Ishikawa (cell line): Measurements from ENCODE around the gene LRRC28.
A peak's percentile ranks its signal among the peaks of the same experiment; 100 is the strongest.

Experiments
- CEBPB ChIP-seq: IDR thresholded peaks from 2 replicates; pipeline ENCODE4 v1.6.1; 2012
- CREB1 ChIP-seq: IDR thresholded peaks from 2 replicates; pipeline ENCODE4 v1.6.1; 2012; ENCODE audit warnings: low read depth
- EGR1 ChIP-seq: IDR thresholded peaks from 2 replicates; pipeline ENCODE4 v1.6.1; 2012
- EP300 ChIP-seq: IDR thresholded peaks from 2 replicates; pipeline ENCODE4 v1.6.1; 2012; ENCODE audit warnings: borderline replicate concordance
- FOXM1 ChIP-seq: IDR thresholded peaks from 2 replicates; pipeline ENCODE4 v1.6.1; 2012; ENCODE audit warnings: low read depth, borderline replicate concordance
- MAX ChIP-seq: IDR thresholded peaks from 2 replicates; pipeline ENCODE4 v1.6.1; 2012
- NFIC ChIP-seq: IDR thresholded peaks from 2 replicates; pipeline ENCODE4 v1.6.1; 2012
- RAD21 ChIP-seq: IDR thresholded peaks from 2 replicates; pipeline ENCODE4 v1.6.1; 2012; ENCODE audit warnings: low read depth
- REST ChIP-seq: IDR thresholded peaks from 2 replicates; pipeline ENCODE4 v1.6.1; 2012; ENCODE audit warnings: low read depth, mild to moderate bottlenecking
- TAF1 ChIP-seq: IDR thresholded peaks from 2 replicates; pipeline ENCODE4 v1.6.1; 2012; ENCODE audit warnings: low read depth, mild to moderate bottlenecking
- TCF12 ChIP-seq: IDR thresholded peaks from 2 replicates; pipeline ENCODE4 v1.6.1; 2012; ENCODE audit warnings: low read depth
- TEAD4 ChIP-seq: IDR thresholded peaks from 2 replicates; pipeline ENCODE4 v1.6.1; 2012
- USF1 ChIP-seq: IDR thresholded peaks from 2 replicates; pipeline ENCODE4 v1.6.1; 2012
- YY1 ChIP-seq: IDR thresholded peaks from 2 replicates; pipeline ENCODE4 v1.6.1; 2012; ENCODE audit warnings: low read depth
- ZBTB7A ChIP-seq: IDR thresholded peaks from 2 replicates; pipeline ENCODE4 v1.6.1; 2012; ENCODE audit warnings: low read depth

Gene LRRC28

GRCh38 chr15:99265541-99266070 lies 14.3 kb downstream of the LRRC28 start:
- TF ChIP-seq REST (no peak), TCF12 (no peak), RAD21 (no peak), FOXM1 (no peak), YY1 (no peak), CEBPB (no peak), TEAD4 (no peak), USF1 (no peak), MAX (no peak), TAF1 (no peak), EGR1 (no peak), NFIC (no peak), ZBTB7A (no peak), EP300 (no peak)

- TF ChIP-seq MAX (no peak), EP300 (no peak), ZBTB7A (no peak), CEBPB (no peak)
Observed at GRCh38 chr15:99267957-99268356, 16.7 kb downstream of the LRRC28 start.

GRCh38 chr15:99268431-99268830 lies 17.1 kb downstream of the LRRC28 start:
- TF ChIP-seq TAF1 (no peak), NFIC (no peak), TCF12 (no peak), CREB1 (no peak), MAX (no peak)

- TF ChIP-seq NFIC (no peak), CREB1 (no peak), USF1 (no peak)
Observed at GRCh38 chr15:99273801-99274200, 22.5 kb downstream of the LRRC28 start.

- TF ChIP-seq FOXM1 (no peak), EGR1 (no peak), NFIC (no peak), TEAD4 (no peak), YY1 (no peak), ZBTB7A (no peak), MAX (no peak), USF1 (no peak), REST (no peak), TCF12 (no peak), RAD21 (no peak), CEBPB (no peak), TAF1 (no peak), EP300 (no peak), CREB1 (no peak)
Observed at GRCh38 chr15:99275061-99275460, 23.8 kb downstream of the LRRC28 start.

- TF ChIP-seq ZBTB7A (no peak), MAX (peak; percentile 50), TAF1 (no peak), CREB1 (no peak), NFIC (no peak)
Observed at GRCh38 chr15:99275525-99276128, 24.3 kb downstream of the LRRC28 start.
